HCT116 (cell line): Measurements from ENCODE around the gene LRRC72.

ENCODE experiments used
- ATF3 ChIP-seq: IDR thresholded peaks from 2 replicates; pipeline ENCODE4 v1.6.1; 2012
- CTCF ChIP-seq, 3 experiments: fragments of 200-600 bp in 1 of 3; sonication (generic) in 1 of 3; IDR thresholded peaks in 2 of 3; conservative IDR thresholded peaks in 1 of 3; 2 replicates each; pipeline ENCODE4 v1.5.1; 2012 to 2017; ENCODE audit warnings: low read depth in 2 of 3, low read length in 2 of 3, antibody characterized with exemption in 1 of 3, borderline replicate concordance in 1 of 3, control low read depth in 1 of 3, mild to moderate bottlenecking in 1 of 3, mixed read lengths in 1 of 3, mixed run types in 1 of 3, moderate library complexity in 1 of 3; ENCODE audit not compliant: insufficient read depth in 1 of 3
- EZH2 ChIP-seq: fragments of 200-600 bp; sonication (generic); IDR thresholded peaks from 2 replicates; pipeline ENCODE4 v1.6.1; 2017; ENCODE audit warnings: antibody characterized with exemption, mixed run types
- EZH2phosphoT487 ChIP-seq: fragments of 200-600 bp; IDR thresholded peaks from 2 replicates; pipeline ENCODE4 v1.6.1; 2018; ENCODE audit warnings: antibody characterized with exemption, borderline replicate concordance
- FOSL1 ChIP-seq: IDR thresholded peaks from 2 replicates; pipeline ENCODE4 v1.6.1; 2012; ENCODE audit warnings: low read depth
- JUND ChIP-seq: IDR thresholded peaks from 2 replicates; pipeline ENCODE4 v1.6.1; 2012
- POLR2A ChIP-seq: IDR thresholded peaks from 2 replicates; pipeline ENCODE4 v1.7.0; 2011; ENCODE audit warnings: borderline replicate concordance; ENCODE audit not compliant: insufficient read depth, insufficient read length; ENCODE audit errors: extremely low read depth
- POLR2AphosphoS5 ChIP-seq: IDR thresholded peaks from 2 replicates; pipeline ENCODE4 v1.6.1; 2011; ENCODE audit warnings: mild to moderate bottlenecking, low read depth, low read length, moderate library complexity
- RAD21 ChIP-seq: IDR thresholded peaks from 2 replicates; pipeline ENCODE4 v1.6.1; 2012; ENCODE audit warnings: low read depth, mild to moderate bottlenecking
- SIN3A ChIP-seq: IDR thresholded peaks from 2 replicates; pipeline ENCODE4 v1.6.1; 2012; ENCODE audit warnings: low read depth
- SP1 ChIP-seq: IDR thresholded peaks from 2 replicates; pipeline ENCODE4 v1.6.1; 2012; ENCODE audit warnings: low read depth
- SRF ChIP-seq: IDR thresholded peaks from 2 replicates; pipeline ENCODE4 v1.6.1; 2012; ENCODE audit warnings: low read depth
- YY1 ChIP-seq: IDR thresholded peaks from 2 replicates; pipeline ENCODE4 v1.6.1; 2011; ENCODE audit warnings: low read length, low read depth, moderate library complexity, mild to moderate bottlenecking; ENCODE audit not compliant: insufficient replicate concordance; ENCODE audit errors: extremely low read depth

GRCh38 chr7:16627236-16627635, 100.6 kb downstream of the LRRC72 start:
- TF ChIP-seq POLR2A (no peak), SRF (no peak), CTCF (IDR thresholded peaks at IDR 0.05 in 2 of 3, conservative IDR thresholded peaks at IDR 0.05 in 1 of 3; ENCODE audit: borderline replicate concordance in 1 of 3, insufficient read depth in 1 of 3, low read depth in 2 of 3, low read length in 2 of 3) (no peak), SP1 (no peak), RAD21 (no peak), SIN3A (no peak), FOSL1 (no peak), JUND (no peak), ATF3 (no peak), EZH2 (no peak), EZH2phosphoT487 (no peak), YY1 (no peak), POLR2AphosphoS5 (no peak)
